Transverse colon (tissue), 4 donors: ENCODE measurements around the gene GIMAP4.

Experiments
- CTCF ChIP-seq, 5 experiments: fragments of 200-600 bp in 3 of 5; fragments of 450-650 bp in 2 of 5; sonication (generic) in 3 of 5; IDR thresholded peaks; 1 replicate in 2 of 5; 2 replicates in 3 of 5; pipeline ENCODE4 v1.5.1; 2016 to 2017; ENCODE audit warnings: antibody characterized with exemption in 5 of 5, inconsistent platforms in 3 of 5, mild to moderate bottlenecking in 2 of 5, moderate library complexity in 1 of 5
- EP300 ChIP-seq: sonication (generic); formaldehyde crosslinking; IDR thresholded peaks from one replicate; pipeline ENCODE4 v1.6.1; 2017; ENCODE audit warnings: antibody characterized with exemption, low read depth
- POLR2A ChIP-seq: fragments of 450-650 bp; IDR thresholded peaks from one replicate; pipeline ENCODE4 v1.6.1; 2016; ENCODE audit warnings: antibody characterized with exemption, mild to moderate bottlenecking, moderate library complexity
- POLR2AphosphoS5 ChIP-seq, 3 donors: sonication (generic); formaldehyde crosslinking; IDR thresholded peaks; one replicate each; pipeline ENCODE4 v1.6.1; 2016; ENCODE audit warnings: antibody characterized with exemption in 3 of 3

DNA sequence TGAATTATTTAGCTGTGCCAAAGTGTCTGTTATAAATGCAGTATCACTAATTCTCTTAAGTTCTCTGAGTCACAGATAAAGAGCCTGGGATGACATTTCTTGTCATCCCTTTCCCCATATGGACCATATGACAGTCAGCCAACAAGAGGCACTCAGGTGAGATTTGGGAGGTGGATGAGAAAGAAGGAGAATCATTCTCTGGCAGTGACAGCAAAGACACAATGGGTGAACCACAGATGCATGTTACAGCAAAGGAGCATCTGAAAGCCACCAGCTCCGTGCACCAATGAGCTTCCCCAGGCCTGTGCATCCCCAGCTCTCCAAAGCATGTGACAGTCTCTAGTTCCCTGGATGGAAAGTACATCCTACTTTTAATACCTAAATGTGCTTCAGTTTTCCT is 54.2 kb downstream of the GIMAP4 start:
- TF ChIP-seq POLR2A (no peak), CTCF (IDR thresholded peaks at IDR 0.05) (no peak), POLR2AphosphoS5 (IDR thresholded peaks at IDR 0.05) (no peak), EP300 (no peak)
